ENCODE data around the gene ZNF423. TPM values are rescaled to one million over a fixed set of nuclear protein-coding genes. Genes with fewer than 3 reads are reported as not detected.
"Not testable (repeated sequence)": the region's sequence is repeated elsewhere in the genome, so short reads cannot be mapped to it uniquely, and the experiment has no call there.

The ZNF423 gene
- total and polyA plus RNA-seq, 2 experiments from 2014 or later, result 12.3 to 22.2 TPM

GRCh38 chr16:49513040-49513439, 342.9 kb downstream of the ZNF423 start:
- no peaks in the 10 kb centered on the region for H3K36me3 ChIP-seq
- H3K4me1 ChIP-seq (ENCODE audit: low read depth), result no peaks in the 10 kb centered on the region
- no peak for TF ChIP-seq CTCF (IDR thresholded peaks at IDR 0.05; ENCODE audit: low read depth, low read length)
- no peaks in the 10 kb centered on the region for H3K9me3 ChIP-seq (ENCODE audit: low read depth)
- H3K27me3 ChIP-seq, result no peaks in the 10 kb centered on the region
- H3K27ac ChIP-seq, result no peak overlapping the region
- H3K4me3 ChIP-seq, result no peak overlapping the region
- DNase-seq (ENCODE audit: low read depth in 1 of 2, low spot score in 1 of 2), result no peak

- Histone ChIP-seq H3K27ac (no peak overlapping the region), H3K4me3 (no peak overlapping the region), H3K4me1 (ENCODE audit: low read depth) (no peaks in the 10 kb centered on the region), H3K9me3 (ENCODE audit: low read depth) (no peaks in the 10 kb centered on the region), H3K36me3 (no peaks in the 10 kb centered on the region), H3K27me3 (no peaks in the 10 kb centered on the region)
- no peak for DNase-seq (ENCODE audit: low read depth in 1 of 2, low spot score in 1 of 2)
- TF ChIP-seq CTCF (IDR thresholded peaks at IDR 0.05; ENCODE audit: low read depth, low read length), result no peak
Observed at GRCh38 chr16:49510654-49511305, 345.1 kb downstream of the ZNF423 start.

- no peaks in the 10 kb centered on the region for H3K4me1 ChIP-seq (ENCODE audit: low read depth)
- H3K27ac ChIP-seq, result no peak overlapping the region
- H3K4me3 ChIP-seq, result no peak overlapping the region
- H3K9me3 ChIP-seq (ENCODE audit: low read depth), result no peaks in the 10 kb centered on the region
- TF ChIP-seq CTCF (IDR thresholded peaks at IDR 0.05; ENCODE audit: low read depth, low read length), result no peak
- no peak for DNase-seq (ENCODE audit: low read depth in 1 of 2, low spot score in 1 of 2)
- no peaks in the 10 kb centered on the region for H3K27me3 ChIP-seq
- H3K36me3 ChIP-seq, result no peaks in the 10 kb centered on the region
Observed at GRCh38 chr16:49510141-49510540, 345.8 kb downstream of the ZNF423 start.

GRCh38 chr16:49506058-49507013, 349.6 kb downstream of the ZNF423 start:
- H3K27ac ChIP-seq; H3K36me3 ChIP-seq; DNase-seq (ENCODE audit: low read depth in 1 of 2, low spot score in 1 of 2); H3K27me3 ChIP-seq; H3K9me3 ChIP-seq (ENCODE audit: low read depth); H3K4me1 ChIP-seq (ENCODE audit: low read depth); H3K4me3 ChIP-seq: not testable (repeated sequence)

- Histone ChIP-seq H3K27me3 (no peaks in the 10 kb centered on the region), H3K4me3 (no peak overlapping the region), H3K36me3 (no peaks in the 10 kb centered on the region), H3K9me3 (ENCODE audit: low read depth) (no peaks in the 10 kb centered on the region), H3K27ac (no peak overlapping the region), H3K4me1 (ENCODE audit: low read depth) (no peaks in the 10 kb centered on the region)
- no peak for DNase-seq (ENCODE audit: low read depth in 1 of 2, low spot score in 1 of 2)
- TF ChIP-seq CTCF (IDR thresholded peaks at IDR 0.05; ENCODE audit: low read depth, low read length), result no peak
Observed at GRCh38 chr16:49505556-49505955, 350.4 kb downstream of the ZNF423 start.

GRCh38 chr16:49504626-49505025, 351.3 kb downstream of the ZNF423 start:
- Histone ChIP-seq H3K27me3 (no peaks in the 10 kb centered on the region), H3K4me3 (no peak overlapping the region), H3K4me1 (ENCODE audit: low read depth) (no peaks in the 10 kb centered on the region), H3K9me3 (ENCODE audit: low read depth) (no peaks in the 10 kb centered on the region), H3K36me3 (no peaks in the 10 kb centered on the region), H3K27ac (no peak overlapping the region)
- no peak for TF ChIP-seq CTCF (IDR thresholded peaks at IDR 0.05; ENCODE audit: low read depth, low read length)
- DNase-seq (ENCODE audit: low read depth in 1 of 2, low spot score in 1 of 2), result no peak
